Measurements from ENCODE around the gene NFKB1.

Gene NFKB1

GRCh38 chr4:102637391-102637790, 136.2 kb downstream of the NFKB1 start:
- no peak for DNase-seq (ENCODE audit: low spot score)
- in situ Hi-C loops (cut with MboI; ENCODE audit: low sequenced_read_pairs, unreplicated experiment), result no loop called here
- TF ChIP-seq CTCF (IDR thresholded peaks at IDR 0.05; ENCODE audit: borderline replicate concordance, control extremely low read depth, extremely low read depth, insufficient read depth, missing control alignments), result no peak

GRCh38 chr4:102638621-102639020, 137.5 kb downstream of the NFKB1 start:
- DNase-seq (ENCODE audit: low spot score), result no peak
- TF ChIP-seq CTCF (IDR thresholded peaks at IDR 0.05; ENCODE audit: borderline replicate concordance, control extremely low read depth, extremely low read depth, insufficient read depth, missing control alignments), result no peak
- in situ Hi-C loops (cut with MboI; ENCODE audit: low sequenced_read_pairs, unreplicated experiment), result no loop called here

GRCh38 chr4:102639598-102639997, 138.4 kb downstream of the NFKB1 start:
- no peak for DNase-seq (ENCODE audit: low spot score)
- in situ Hi-C loops (cut with MboI; ENCODE audit: low sequenced_read_pairs, unreplicated experiment), result no loop called here
- TF ChIP-seq CTCF (IDR thresholded peaks at IDR 0.05; ENCODE audit: borderline replicate concordance, control extremely low read depth, extremely low read depth, insufficient read depth, missing control alignments), result no peak

- DNase-seq (ENCODE audit: low spot score), result no peak
- no peak for TF ChIP-seq CTCF (IDR thresholded peaks at IDR 0.05; ENCODE audit: borderline replicate concordance, control extremely low read depth, extremely low read depth, insufficient read depth, missing control alignments)
- in situ Hi-C loops (cut with MboI; ENCODE audit: low sequenced_read_pairs, unreplicated experiment), result no loop called here
Observed at GRCh38 chr4:102640669-102641068, 139.5 kb downstream of the NFKB1 start.

- no peak for DNase-seq (ENCODE audit: low spot score)
- in situ Hi-C loops (cut with MboI; ENCODE audit: low sequenced_read_pairs, unreplicated experiment), result no loop called here
- TF ChIP-seq CTCF (IDR thresholded peaks at IDR 0.05; ENCODE audit: borderline replicate concordance, control extremely low read depth, extremely low read depth, insufficient read depth, missing control alignments), result no peak
Observed at GRCh38 chr4:102641793-102642192, 140.6 kb downstream of the NFKB1 start.

GRCh38 chr4:102642631-102643298, 141.6 kb downstream of the NFKB1 start:
- DNase-seq (ENCODE audit: low spot score), result no peak
- no peak for TF ChIP-seq CTCF (IDR thresholded peaks at IDR 0.05; ENCODE audit: borderline replicate concordance, control extremely low read depth, extremely low read depth, insufficient read depth, missing control alignments)
- in situ Hi-C loops (cut with MboI; ENCODE audit: low sequenced_read_pairs, unreplicated experiment), result no loop called here

All from GM13976 (cell line).